Epithelial cell of proximal tubule (primary cell): Measurements from ENCODE around the gene WSCD1. TPM values are rescaled to one million over a fixed set of nuclear protein-coding genes. Genes with fewer than 3 reads are reported as not detected.

Experiments used
- DNase-seq: peaks from one replicate; pipeline ENCODE4 v3.0.0-alpha.2; 2011; ENCODE audit warnings: low read depth
- H3K4me3 ChIP-seq: 2 replicates; pipeline ENCODE4 v1.5.1; 2011; ENCODE audit warnings: low read depth, mild to moderate bottlenecking, low read length
- CTCF ChIP-seq: conservative IDR thresholded peaks from 2 replicates; pipeline ENCODE4 v1.5.1; 2012; ENCODE audit warnings: low read depth, mild to moderate bottlenecking, low read length
- total RNA-seq: library from RNA; depleted of rRNA; stranded (reverse); fragments of >200 nt; gene quantifications from 2 replicates; pipeline ENCODE4 v1.2.3, GENCODE V29; 2015

The WSCD1 gene
- total RNA-seq, 1 donor from 2014 or later, result 55.6 TPM

GRCh38 chr17:6172642-6173330 is 102.6 kb downstream of the WSCD1 start:
- no peak overlapping the region for H3K4me3 ChIP-seq
- DNase-seq, result no peak
- TF ChIP-seq CTCF, result no peak

- DNase-seq, result no peak
- TF ChIP-seq CTCF, result no peak
- no peak overlapping the region for H3K4me3 ChIP-seq
Measured at GRCh38 chr17:6173653-6174052, 103.5 kb downstream of the WSCD1 start.
